Keratinocyte (primary cell): ENCODE data around the gene ZBTB44. TPM values are rescaled to one million over a fixed set of nuclear protein-coding genes. Genes with fewer than 3 reads are reported as not detected.

ENCODE experiments used
- DNase-seq: peaks from one replicate; pipeline ENCODE4 v3.0.0-alpha.2; 2011; ENCODE audit warnings: low read depth, missing footprints, low spot score
- FAIRE-seq: peaks from 2 replicates; lab custom pipeline; 2011; peaks lifted over from hg19 to GRCh38; lab: Jason Lieb, UNC
- H2AFZ ChIP-seq: 2 replicates; pipeline ENCODE4 v1.6.0; 2012; ENCODE audit warnings: low read length, control low read depth, inconsistent platforms; ENCODE audit not compliant: control insufficient read depth
- H3K27ac ChIP-seq: 2 replicates; pipeline ENCODE4 v1.5.1; 2011; ENCODE audit warnings: low read length; ENCODE audit not compliant: control insufficient read depth, insufficient read depth
- H3K27me3 ChIP-seq: 3 replicates; pipeline ENCODE4 v1.6.0; 2011; ENCODE audit warnings: low read length; ENCODE audit not compliant: control insufficient read depth, insufficient read depth; ENCODE audit errors: extremely low read depth
- H3K36me3 ChIP-seq, 2 experiments: 2 replicates in 1 of 2; 3 replicates in 1 of 2; pipeline ENCODE4 v1.5.1; 2011; ENCODE audit warnings: low read length in 2 of 2, mild to moderate bottlenecking in 1 of 2; ENCODE audit not compliant: control insufficient read depth in 2 of 2, insufficient read depth in 2 of 2; ENCODE audit errors: extremely low read depth in 1 of 2
- H3K4me1 ChIP-seq: 3 replicates; pipeline ENCODE4 v1.5.1; 2011; ENCODE audit warnings: low read length; ENCODE audit not compliant: control insufficient read depth, insufficient read depth; ENCODE audit errors: extremely low read depth
- H3K4me2 ChIP-seq: 3 replicates; pipeline ENCODE4 v1.6.0; 2011; ENCODE audit warnings: low read depth, low read length; ENCODE audit not compliant: control insufficient read depth, insufficient read depth; ENCODE audit errors: extremely low read depth
- H3K4me3 ChIP-seq, 3 experiments: fragments of 200-600 bp in 1 of 3; sonication (generic) in 1 of 3; 2 replicates in 2 of 3; 3 replicates in 1 of 3; pipeline ENCODE4 v1.5.1; 2011 to 2016; ENCODE audit warnings: low read length in 3 of 3, mild to moderate bottlenecking in 3 of 3, control low read depth in 2 of 3, inconsistent platforms in 1 of 3, low read depth in 1 of 3, mixed read lengths in 1 of 3, mixed run types in 1 of 3, moderate library complexity in 1 of 3; ENCODE audit not compliant: control insufficient read depth in 2 of 3, insufficient read depth in 2 of 3; ENCODE audit errors: extremely low read depth in 1 of 3
- H3K79me2 ChIP-seq: 2 replicates; pipeline ENCODE4 v1.6.0; 2012; ENCODE audit warnings: low read length; ENCODE audit not compliant: control insufficient read depth, insufficient read depth
- H3K9ac ChIP-seq: 3 replicates; pipeline ENCODE4 v1.6.0; 2011; ENCODE audit warnings: low read length; ENCODE audit not compliant: control insufficient read depth, insufficient read depth; ENCODE audit errors: extremely low read depth
- H3K9me1 ChIP-seq: 3 replicates; pipeline ENCODE4 v1.6.0; 2011; ENCODE audit warnings: low read length; ENCODE audit not compliant: control insufficient read depth, insufficient read depth; ENCODE audit errors: extremely low read depth
- H3K9me3 ChIP-seq: 2 replicates; pipeline ENCODE4 v1.5.1; 2012; ENCODE audit warnings: low read depth, low read length; ENCODE audit not compliant: control insufficient read depth
- H4K20me1 ChIP-seq: 3 replicates; pipeline ENCODE4 v1.6.0; 2011; ENCODE audit warnings: low read length; ENCODE audit not compliant: control insufficient read depth, insufficient read depth; ENCODE audit errors: extremely low read depth
- EZH2 ChIP-seq: IDR thresholded peaks from one replicate; pipeline ENCODE4 v1.6.1; 2012; ENCODE audit warnings: inconsistent platforms, mild to moderate bottlenecking, low read length, moderate library complexity
- dilution Hi-C: fragments of 300-500 bp; cut with MboI; formaldehyde crosslinking; loops from one replicate; pipeline ENCODE4 v1.7.0; 2020; ENCODE audit warnings: low sequenced_read_pairs; ENCODE audit not compliant: extremely low pct_ligation_motif_present
- polyA plus RNA-seq, 5 experiments: library from polyadenylated mRNA; depleted of rRNA in 3 of 5; stranded (reverse) in 3 of 5; stranded (forward) in 1 of 5; unstranded in 1 of 5; fragments of >200 nt; gene quantifications; 1 replicate in 1 of 5; 2 replicates in 3 of 5; 3 replicates in 1 of 5; pipeline versions ENCODE4 v1.2.1 to v1.2.3, GENCODE V29; 2011 to 2012; ENCODE audit warnings: missing spikeins in 2 of 5, low read depth in 1 of 5, low replicate concordance in 1 of 5
- TF ChIP-seq, protein P1 (sequence below), 3 experiments: IDR thresholded peaks in 1 of 3; conservative IDR thresholded peaks in 1 of 3; optimal IDR thresholded peaks in 1 of 3; 2 replicates in 2 of 3; 3 replicates in 1 of 3; pipeline versions ENCODE3 to v1.5.1; 2011; ENCODE audit warnings: low read length in 3 of 3, mild to moderate bottlenecking in 3 of 3, moderate library complexity in 2 of 3, control low read depth in 1 of 3, inconsistent platforms in 1 of 3; ENCODE audit not compliant: insufficient read depth in 2 of 3; ENCODE audit errors: extremely low read depth in 1 of 3

ZBTB44 gene
- polyA plus RNA-seq, 1 donor (not counting 4 experiments of a cell fraction or from before 2014, with no cell fraction given): 16.8 TPM

DNA sequence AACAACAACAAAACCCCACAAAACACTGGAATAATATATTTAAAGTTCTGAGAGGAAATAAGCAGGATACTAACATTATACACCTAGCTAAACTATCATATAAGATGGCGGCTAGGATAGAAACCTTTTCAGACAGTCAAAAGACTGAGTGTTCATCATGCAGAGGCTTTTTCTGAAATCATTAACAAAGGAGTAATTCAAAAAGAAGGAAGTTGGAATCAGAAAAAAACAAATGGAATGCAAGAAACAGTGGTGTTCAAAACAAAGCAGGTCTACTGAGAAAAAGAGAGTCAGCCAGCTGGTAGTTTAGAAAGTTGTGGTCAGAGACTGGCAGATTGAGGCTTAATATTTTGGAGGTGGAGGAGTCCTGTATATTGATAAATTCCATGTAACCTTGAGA is 30.1 kb upstream of the ZBTB44 start:
- TF ChIP-seq EZH2: no peak
- TF ChIP-seq, protein P1, sequence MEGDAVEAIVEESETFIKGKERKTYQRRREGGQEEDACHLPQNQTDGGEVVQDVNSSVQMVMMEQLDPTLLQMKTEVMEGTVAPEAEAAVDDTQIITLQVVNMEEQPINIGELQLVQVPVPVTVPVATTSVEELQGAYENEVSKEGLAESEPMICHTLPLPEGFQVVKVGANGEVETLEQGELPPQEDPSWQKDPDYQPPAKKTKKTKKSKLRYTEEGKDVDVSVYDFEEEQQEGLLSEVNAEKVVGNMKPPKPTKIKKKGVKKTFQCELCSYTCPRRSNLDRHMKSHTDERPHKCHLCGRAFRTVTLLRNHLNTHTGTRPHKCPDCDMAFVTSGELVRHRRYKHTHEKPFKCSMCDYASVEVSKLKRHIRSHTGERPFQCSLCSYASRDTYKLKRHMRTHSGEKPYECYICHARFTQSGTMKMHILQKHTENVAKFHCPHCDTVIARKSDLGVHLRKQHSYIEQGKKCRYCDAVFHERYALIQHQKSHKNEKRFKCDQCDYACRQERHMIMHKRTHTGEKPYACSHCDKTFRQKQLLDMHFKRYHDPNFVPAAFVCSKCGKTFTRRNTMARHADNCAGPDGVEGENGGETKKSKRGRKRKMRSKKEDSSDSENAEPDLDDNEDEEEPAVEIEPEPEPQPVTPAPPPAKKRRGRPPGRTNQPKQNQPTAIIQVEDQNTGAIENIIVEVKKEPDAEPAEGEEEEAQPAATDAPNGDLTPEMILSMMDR (optimal IDR thresholded peaks at IDR 0.05 in 1 of 3, IDR thresholded peaks at IDR 0.05 in 1 of 3, conservative IDR thresholded peaks at IDR 0.05 in 1 of 3; ENCODE audit: extremely low read depth in 1 of 3, insufficient read depth in 2 of 3, low read length in 3 of 3): no peak
- Histone ChIP-seq H3K9me1 (no peaks in the 10 kb centered on the region), H3K27ac (no peak overlapping the region), H3K4me2 (no peak overlapping the region), H4K20me1 (no peaks in the 10 kb centered on the region), H3K9me3 (peaks cover 2% of the 10 kb centered on the region), H3K79me2 (no peaks in the 10 kb centered on the region), H3K9ac (no peak overlapping the region), H3K36me3 (no peaks in the 10 kb centered on the region), H3K4me3 (no peak overlapping the region), H3K27me3 (no peaks in the 10 kb centered on the region), H3K4me1 (no peaks in the 10 kb centered on the region), H2AFZ (no peak overlapping the region)
- FAIRE-seq (no peak), DNase-seq (no peak)
- dilution Hi-C loops: no loop called here

DNA sequence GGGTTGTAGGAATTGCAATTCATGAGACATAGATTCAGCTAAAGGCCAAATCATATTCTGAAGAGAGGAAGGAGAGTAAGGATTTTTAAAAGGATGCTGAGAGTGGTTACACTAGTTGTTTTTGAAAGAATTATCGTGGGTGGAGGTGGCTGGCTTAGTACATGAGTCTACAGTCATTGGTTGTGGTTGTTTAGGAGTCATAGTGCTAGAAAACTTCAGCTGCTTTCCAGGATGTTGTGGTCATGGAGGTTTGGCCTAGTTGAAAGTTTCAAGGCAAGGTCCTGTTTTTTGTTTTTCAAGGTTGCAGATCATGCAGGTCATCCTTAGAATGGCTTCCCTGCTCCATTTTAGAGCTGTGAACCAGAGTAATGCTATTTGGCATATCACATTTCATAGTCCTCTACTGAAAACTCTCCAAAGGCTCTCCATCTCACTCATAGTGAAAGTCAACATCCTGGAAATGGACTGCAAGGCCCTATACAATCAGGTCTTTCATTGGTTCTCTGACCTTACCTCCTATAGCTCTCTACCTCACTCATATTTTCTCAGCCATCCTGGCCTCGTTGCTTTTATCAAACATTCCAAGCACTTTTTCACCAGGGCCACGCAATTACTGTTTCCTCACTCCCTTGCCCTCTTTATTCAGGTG is 26.1 kb upstream of the ZBTB44 start:
- no peaks in the 10 kb centered on the region for H3K4me1 ChIP-seq
- H3K27me3 ChIP-seq: no peaks in the 10 kb centered on the region
- no peak for TF ChIP-seq EZH2
- TF ChIP-seq, protein P1 (optimal IDR thresholded peaks at IDR 0.05 in 1 of 3, IDR thresholded peaks at IDR 0.05 in 1 of 3, conservative IDR thresholded peaks at IDR 0.05 in 1 of 3; ENCODE audit: extremely low read depth in 1 of 3, insufficient read depth in 2 of 3, low read length in 3 of 3): no peak
- dilution Hi-C loops: no loop called here
- H3K9ac ChIP-seq: no peak overlapping the region
- H3K27ac ChIP-seq: no peak overlapping the region
- no peaks in the 10 kb centered on the region for H4K20me1 ChIP-seq
- H3K36me3 ChIP-seq: no peaks in the 10 kb centered on the region
- no peak overlapping the region for H3K4me2 ChIP-seq
- DNase-seq (no peak), FAIRE-seq (no peak)
- H2AFZ ChIP-seq: no peak overlapping the region
- no peak overlapping the region for H3K4me3 ChIP-seq
- no peaks in the 10 kb centered on the region for H3K79me2 ChIP-seq
- H3K9me1 ChIP-seq: no peaks in the 10 kb centered on the region
- H3K9me3 ChIP-seq: peaks cover 2% of the 10 kb centered on the region
